Activated T-cell treated with anti-CD3 and anti-CD28 coated beads, Interleukin-2, amount 50 U/mL, for 24 hours (primary cell): Measurements from ENCODE around the gene SLC6A20.

ENCODE experiments used
- DNase-seq: peaks from one replicate; pipeline ENCODE4 v3.0.0-alpha.2; 2020
- H3K27ac Mint-ChIP-seq: 2 replicates; pipeline ENCODE4 v1.8.0; 2020; ENCODE audit warnings: mild to moderate bottlenecking, mixed read lengths
- H3K27me3 Mint-ChIP-seq: 2 replicates; pipeline ENCODE4 v1.8.0; 2020; ENCODE audit warnings: mixed read lengths
- H3K36me3 Mint-ChIP-seq: 2 replicates; pipeline ENCODE4 v1.8.0; 2020; ENCODE audit warnings: low read depth, mixed read lengths
- H3K4me1 Mint-ChIP-seq: 2 replicates; pipeline ENCODE4 v1.8.0; 2020; ENCODE audit warnings: low read depth, mixed read lengths
- H3K4me3 Mint-ChIP-seq: 2 replicates; pipeline ENCODE4 v1.8.0; 2020; ENCODE audit warnings: mild to moderate bottlenecking, moderate library complexity, mixed read lengths
- H3K9me3 Mint-ChIP-seq: 2 replicates; pipeline ENCODE4 v1.8.0; 2020; ENCODE audit warnings: mixed read lengths

Gene SLC6A20

GRCh38 chr3:45748068-45748467, 48.3 kb downstream of the SLC6A20 start:
- H3K27me3 Mint-ChIP-seq: no peaks in the 10 kb centered on the region
- H3K4me1 Mint-ChIP-seq: no peaks in the 10 kb centered on the region
- H3K27ac Mint-ChIP-seq: no peak overlapping the region
- H3K36me3 Mint-ChIP-seq: peaks cover 47% of the 10 kb centered on the region
- no peaks in the 10 kb centered on the region for H3K9me3 Mint-ChIP-seq
- H3K4me3 Mint-ChIP-seq: no peak overlapping the region
- DNase-seq: no peak

- Mint-ChIP-seq H3K4me3 (no peak overlapping the region), H3K4me1 (no peaks in the 10 kb centered on the region), H3K36me3 (peaks cover 54% of the 10 kb centered on the region), H3K27ac (no peak overlapping the region), H3K27me3 (no peaks in the 10 kb centered on the region), H3K9me3 (no peaks in the 10 kb centered on the region)
- DNase-seq: no peak
Observed at GRCh38 chr3:45746777-45747622, 49.3 kb downstream of the SLC6A20 start.

GRCh38 chr3:45746165-45746776, 50.1 kb downstream of the SLC6A20 start:
- no peaks in the 10 kb centered on the region for H3K27me3 Mint-ChIP-seq
- H3K9me3 Mint-ChIP-seq: no peaks in the 10 kb centered on the region
- peaks cover 61% of the 10 kb centered on the region for H3K36me3 Mint-ChIP-seq
- no peak overlapping the region for H3K4me3 Mint-ChIP-seq
- no peak overlapping the region for H3K27ac Mint-ChIP-seq
- H3K4me1 Mint-ChIP-seq: peaks cover 4% of the 10 kb centered on the region
- DNase-seq: no peak

- Mint-ChIP-seq H3K4me3 (no peak overlapping the region), H3K27me3 (no peaks in the 10 kb centered on the region), H3K27ac (peak overlapping the region; percentile 26), H3K36me3 (peaks cover 91% of the 10 kb centered on the region), H3K9me3 (no peaks in the 10 kb centered on the region), H3K4me1 (peaks cover 21% of the 10 kb centered on the region)
- no peak for DNase-seq
Observed at GRCh38 chr3:45742461-45743089, 53.8 kb downstream of the SLC6A20 start.

GRCh38 chr3:45741742-45742460, 54.4 kb downstream of the SLC6A20 start:
- Mint-ChIP-seq H3K27me3 (no peaks in the 10 kb centered on the region), H3K9me3 (no peaks in the 10 kb centered on the region), H3K36me3 (peaks cover 91% of the 10 kb centered on the region), H3K4me3 (no peak overlapping the region), H3K27ac (peak overlapping the region; percentile 8), H3K4me1 (peaks cover 22% of the 10 kb centered on the region)
- no peak for DNase-seq

GRCh38 chr3:45741247-45741646, 55.1 kb downstream of the SLC6A20 start:
- Mint-ChIP-seq H3K4me1 (peaks cover 29% of the 10 kb centered on the region), H3K9me3 (no peaks in the 10 kb centered on the region), H3K27me3 (no peaks in the 10 kb centered on the region), H3K36me3 (peaks cover 93% of the 10 kb centered on the region), H3K27ac (peak overlapping the region; percentile 69), H3K4me3 (no peak overlapping the region)
- DNase-seq: no peak

- no peaks in the 10 kb centered on the region for H3K9me3 Mint-ChIP-seq
- H3K36me3 Mint-ChIP-seq: peaks cover 93% of the 10 kb centered on the region
- H3K27me3 Mint-ChIP-seq: no peaks in the 10 kb centered on the region
- peak overlapping the region; percentile 8 for H3K27ac Mint-ChIP-seq
- H3K4me3 Mint-ChIP-seq: no peak overlapping the region
- peaks cover 33% of the 10 kb centered on the region for H3K4me1 Mint-ChIP-seq
- no peak for DNase-seq
Observed at GRCh38 chr3:45739991-45740390, 56.3 kb downstream of the SLC6A20 start.

GRCh38 chr3:45737234-45737633, 59.1 kb downstream of the SLC6A20 start:
- H3K4me1 Mint-ChIP-seq: peaks cover 35% of the 10 kb centered on the region
- H3K4me3 Mint-ChIP-seq: no peak overlapping the region
- peaks cover 94% of the 10 kb centered on the region for H3K36me3 Mint-ChIP-seq
- no peak for DNase-seq
- H3K9me3 Mint-ChIP-seq: no peaks in the 10 kb centered on the region
- no peaks in the 10 kb centered on the region for H3K27me3 Mint-ChIP-seq
- peak overlapping the region; percentile 78 for H3K27ac Mint-ChIP-seq

- H3K36me3 Mint-ChIP-seq: peaks cover 94% of the 10 kb centered on the region
- no peak overlapping the region for H3K4me3 Mint-ChIP-seq
- DNase-seq: no peak
- H3K4me1 Mint-ChIP-seq: peaks cover 34% of the 10 kb centered on the region
- H3K27ac Mint-ChIP-seq: peak overlapping the region; percentile 78
- H3K27me3 Mint-ChIP-seq: no peaks in the 10 kb centered on the region
- H3K9me3 Mint-ChIP-seq: no peaks in the 10 kb centered on the region
Observed at GRCh38 chr3:45736707-45737106, 59.6 kb downstream of the SLC6A20 start.

GRCh38 chr3:45730409-45731154, 65.8 kb downstream of the SLC6A20 start:
- Mint-ChIP-seq H3K4me1 (peaks cover 25% of the 10 kb centered on the region), H3K36me3 (peaks cover 82% of the 10 kb centered on the region), H3K27me3 (no peaks in the 10 kb centered on the region), H3K27ac (peak overlapping the region; percentile 22), H3K9me3 (no peaks in the 10 kb centered on the region), H3K4me3 (no peak overlapping the region)
- DNase-seq: no peak

GRCh38 chr3:45729614-45730013, 66.7 kb downstream of the SLC6A20 start:
- Mint-ChIP-seq H3K9me3 (no peaks in the 10 kb centered on the region), H3K36me3 (peaks cover 82% of the 10 kb centered on the region), H3K27ac (no peak overlapping the region), H3K27me3 (no peaks in the 10 kb centered on the region), H3K4me3 (no peak overlapping the region), H3K4me1 (peaks cover 27% of the 10 kb centered on the region)
- DNase-seq: no peak

- no peak for DNase-seq
- no peak overlapping the region for H3K27ac Mint-ChIP-seq
- no peaks in the 10 kb centered on the region for H3K9me3 Mint-ChIP-seq
- H3K27me3 Mint-ChIP-seq: no peaks in the 10 kb centered on the region
- no peak overlapping the region for H3K4me3 Mint-ChIP-seq
- H3K36me3 Mint-ChIP-seq: peaks cover 84% of the 10 kb centered on the region
- peaks cover 31% of the 10 kb centered on the region for H3K4me1 Mint-ChIP-seq
Observed at GRCh38 chr3:45724911-45725310, 71.4 kb downstream of the SLC6A20 start.

GRCh38 chr3:45719655-45720487, 76.5 kb downstream of the SLC6A20 start:
- H3K4me3 Mint-ChIP-seq: no peak overlapping the region
- peaks cover 38% of the 10 kb centered on the region for H3K4me1 Mint-ChIP-seq
- H3K27ac Mint-ChIP-seq: peak overlapping the region; percentile 38
- H3K36me3 Mint-ChIP-seq: peaks cover 90% of the 10 kb centered on the region
- no peaks in the 10 kb centered on the region for H3K27me3 Mint-ChIP-seq
- no peak for DNase-seq
- H3K9me3 Mint-ChIP-seq: no peaks in the 10 kb centered on the region
